Uterus (tissue), 4 donors: ENCODE data around the gene ODAM. TPM values are rescaled to one million over a fixed set of nuclear protein-coding genes. Genes with fewer than 3 reads are reported as not detected.

Experiments used
- DNase-seq, 2 donors: peaks; one replicate each; pipeline ENCODE4 v3.0.0-alpha.2; 2019 to 2020
- H3K27ac ChIP-seq, 2 donors: fragments of 200-600 bp; sonication (generic); 1 replicate in 1 of 2; 2 replicates in 1 of 2; pipeline ENCODE4 v1.5.1; 2016 to 2018
- H3K27me3 ChIP-seq, 2 donors: fragments of 200-600 bp; sonication (generic); one replicate each; pipeline ENCODE4 v1.5.1; 2018 to 2019; ENCODE audit warnings: control low read depth in 1 of 2
- H3K36me3 ChIP-seq, 2 donors: fragments of 200-600 bp; sonication (generic); one replicate each; pipeline ENCODE4 v1.5.1; 2019; ENCODE audit warnings: control low read depth in 1 of 2
- H3K4me1 ChIP-seq, 2 donors: fragments of 200-600 bp; sonication (generic); one replicate each; pipeline ENCODE4 v1.5.1; 2018 to 2019; ENCODE audit warnings: control low read depth in 1 of 2
- H3K4me3 ChIP-seq, 2 donors: fragments of 200-600 bp; sonication (generic); 1 replicate in 1 of 2; 2 replicates in 1 of 2; pipeline ENCODE4 v1.5.1; 2018 to 2019; ENCODE audit warnings: mild to moderate bottlenecking in 1 of 2
- H3K9me3 ChIP-seq, 2 donors: fragments of 200-600 bp; sonication (generic); one replicate each; pipeline ENCODE4 v1.5.1; 2019; ENCODE audit warnings: control low read depth in 1 of 2
- POLR2A ChIP-seq, 2 donors: fragments of 450-650 bp; IDR thresholded peaks; one replicate each; pipeline ENCODE4 v1.6.1; 2016; ENCODE audit warnings: antibody characterized with exemption in 2 of 2, mild to moderate bottlenecking in 1 of 2, moderate library complexity in 1 of 2
- intact Hi-C: fragments of 100-400 bp; cut with DNase I; formaldehyde crosslinking; loops from one replicate; pipeline ENCODE4 v1.15.1; 2023; ENCODE audit warnings: low total_unique reads
- total RNA-seq, 4 donors: library from RNA; depleted of rRNA in 3 of 4; stranded (reverse); fragments of >200 nt in 3 of 4; gene quantifications; one replicate each; pipeline versions ENCODE4 v1.1.0 to v1.2.4, GENCODE V29; 2014 to 2023
- TF ChIP-seq, protein P1 (sequence below), 4 experiments: fragments of 200-600 bp in 2 of 4; fragments of 450-650 bp in 2 of 4; sonication (generic) in 2 of 4; IDR thresholded peaks; one replicate each; pipeline ENCODE4 v1.5.1; 2016 to 2019; ENCODE audit warnings: antibody characterized with exemption in 4 of 4, mild to moderate bottlenecking in 2 of 4, moderate library complexity in 1 of 4
- donor health status: DM: yes; HTN: yes; CAD: no.

Gene ODAM, protein sequence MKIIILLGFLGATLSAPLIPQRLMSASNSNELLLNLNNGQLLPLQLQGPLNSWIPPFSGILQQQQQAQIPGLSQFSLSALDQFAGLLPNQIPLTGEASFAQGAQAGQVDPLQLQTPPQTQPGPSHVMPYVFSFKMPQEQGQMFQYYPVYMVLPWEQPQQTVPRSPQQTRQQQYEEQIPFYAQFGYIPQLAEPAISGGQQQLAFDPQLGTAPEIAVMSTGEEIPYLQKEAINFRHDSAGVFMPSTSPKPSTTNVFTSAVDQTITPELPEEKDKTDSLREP
- under 1 TPM in 1 of 4 donors, not detected in 3; 0.35 TPM for total RNA-seq

DNA sequence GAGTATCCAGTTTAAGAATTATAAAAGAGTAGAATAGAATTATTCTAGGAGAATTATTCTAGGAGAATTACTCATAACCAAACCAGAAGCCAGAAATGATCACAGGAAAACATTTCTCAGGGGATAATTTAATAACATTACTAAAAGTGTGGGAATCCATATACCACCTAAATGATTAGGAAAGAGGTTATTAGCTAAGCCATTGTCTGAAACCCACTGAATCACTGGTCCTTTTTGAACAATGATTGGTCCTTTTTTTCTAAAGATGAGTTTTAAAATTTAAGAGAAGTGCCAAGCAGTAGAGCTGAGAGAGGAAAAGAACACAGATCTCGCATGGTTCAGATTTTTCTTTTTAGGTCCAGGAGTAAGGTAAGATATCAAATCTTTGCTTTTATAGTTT lies at the start of gene ODAM:
Gene ODAM (plus strand): TSS at position 301 of the 400 bp plus-strand sequence. CDS start 819 bp downstream, outside the sequence.
- Histone ChIP-seq H3K4me3 (no peak within 1 kb of the TSS), H3K4me1 (no peaks in the 10 kb centered on the region), H3K9me3 (no peaks in the 10 kb centered on the region), H3K36me3 (no peaks in the 10 kb centered on the region), H3K27ac (no peak within 1 kb of the TSS), H3K27me3 (no peaks in the 10 kb centered on the region)
- intact Hi-C loops = no loop called here
- no peak for DNase-seq
- no peak for TF ChIP-seq POLR2A (IDR thresholded peaks at IDR 0.05)
- TF ChIP-seq, protein P1, sequence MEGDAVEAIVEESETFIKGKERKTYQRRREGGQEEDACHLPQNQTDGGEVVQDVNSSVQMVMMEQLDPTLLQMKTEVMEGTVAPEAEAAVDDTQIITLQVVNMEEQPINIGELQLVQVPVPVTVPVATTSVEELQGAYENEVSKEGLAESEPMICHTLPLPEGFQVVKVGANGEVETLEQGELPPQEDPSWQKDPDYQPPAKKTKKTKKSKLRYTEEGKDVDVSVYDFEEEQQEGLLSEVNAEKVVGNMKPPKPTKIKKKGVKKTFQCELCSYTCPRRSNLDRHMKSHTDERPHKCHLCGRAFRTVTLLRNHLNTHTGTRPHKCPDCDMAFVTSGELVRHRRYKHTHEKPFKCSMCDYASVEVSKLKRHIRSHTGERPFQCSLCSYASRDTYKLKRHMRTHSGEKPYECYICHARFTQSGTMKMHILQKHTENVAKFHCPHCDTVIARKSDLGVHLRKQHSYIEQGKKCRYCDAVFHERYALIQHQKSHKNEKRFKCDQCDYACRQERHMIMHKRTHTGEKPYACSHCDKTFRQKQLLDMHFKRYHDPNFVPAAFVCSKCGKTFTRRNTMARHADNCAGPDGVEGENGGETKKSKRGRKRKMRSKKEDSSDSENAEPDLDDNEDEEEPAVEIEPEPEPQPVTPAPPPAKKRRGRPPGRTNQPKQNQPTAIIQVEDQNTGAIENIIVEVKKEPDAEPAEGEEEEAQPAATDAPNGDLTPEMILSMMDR (IDR thresholded peaks at IDR 0.05) = no peak

DNA sequence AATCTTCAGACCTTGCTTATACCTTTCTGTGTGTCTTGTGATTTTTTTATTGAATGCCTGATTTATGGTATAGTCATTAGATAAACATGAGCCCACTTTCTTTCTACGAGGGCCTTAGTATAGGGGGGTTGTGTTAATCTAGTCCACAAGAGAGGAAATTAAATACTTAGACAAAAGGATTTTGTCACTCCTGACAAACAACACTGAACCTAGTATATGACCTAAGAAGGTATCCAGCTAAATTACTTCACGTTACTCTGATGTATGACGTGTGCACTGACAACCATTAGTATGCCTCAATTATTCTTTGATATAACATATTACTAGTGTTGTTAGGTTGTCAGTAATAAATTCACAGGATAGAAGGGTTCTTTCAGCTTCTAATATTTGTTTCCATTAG lies 44.3 kb upstream of the ODAM start:
- Histone ChIP-seq H3K4me1 (no peaks in the 10 kb centered on the region), H3K27me3 (no peaks in the 10 kb centered on the region), H3K4me3 (no peak overlapping the region), H3K36me3 (no peaks in the 10 kb centered on the region), H3K27ac (no peak overlapping the region), H3K9me3 (no peaks in the 10 kb centered on the region)
- DNase-seq = no peak
- intact Hi-C loops = no loop called here
- no peak for TF ChIP-seq POLR2A (IDR thresholded peaks at IDR 0.05)
- TF ChIP-seq, protein P1 (IDR thresholded peaks at IDR 0.05) = no peak

DNA sequence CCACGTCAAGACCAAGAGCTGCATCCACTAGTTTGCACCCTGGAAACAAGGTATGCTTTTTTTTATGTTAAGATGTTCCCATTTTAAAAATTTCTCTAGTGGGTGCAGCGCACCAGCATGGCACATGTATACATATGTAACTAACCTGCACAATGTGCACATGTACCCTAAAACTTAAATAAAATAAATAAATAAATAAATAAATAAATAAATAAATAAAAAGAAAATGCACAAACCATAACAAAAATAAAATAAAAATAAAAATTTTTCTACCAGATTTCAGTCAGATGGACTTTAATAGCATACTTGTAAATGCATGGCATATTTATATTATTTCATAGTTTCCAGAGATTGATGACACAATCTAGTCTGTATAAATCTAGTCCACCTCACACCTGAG lies 43.4 kb upstream of the ODAM start:
- Histone ChIP-seq H3K27me3 (no peaks in the 10 kb centered on the region), H3K27ac (no peak overlapping the region), H3K4me1 (no peaks in the 10 kb centered on the region), H3K36me3 (no peaks in the 10 kb centered on the region), H3K9me3 (no peaks in the 10 kb centered on the region), H3K4me3 (no peak overlapping the region)
- intact Hi-C loops = no loop called here
- no peak for DNase-seq
- TF ChIP-seq, protein P1 (IDR thresholded peaks at IDR 0.05) = no peak
- TF ChIP-seq POLR2A (IDR thresholded peaks at IDR 0.05) = no peak

DNA sequence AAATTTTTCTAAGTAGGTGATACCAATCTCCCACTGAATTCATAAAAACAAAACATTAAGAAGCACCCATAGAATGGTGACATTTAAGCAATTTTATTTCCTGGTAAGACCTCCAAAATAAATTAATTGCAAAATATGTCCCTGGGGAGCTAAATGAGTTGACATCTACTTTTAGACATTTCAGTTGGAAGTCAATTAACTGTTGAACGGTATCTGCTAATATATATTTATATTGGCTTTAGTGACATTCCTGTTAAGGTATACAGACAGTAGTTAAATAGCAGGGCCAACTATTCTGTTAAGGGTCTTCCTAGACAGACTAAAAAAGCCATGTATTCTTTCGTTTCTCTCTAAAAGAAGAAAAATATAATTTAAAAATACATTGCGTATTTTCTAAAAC lies 41.6 kb upstream of the ODAM start, which contains the start of gene PRR27:
Gene PRR27 (plus strand): TSS at position 301 of the 400 bp plus-strand sequence. CDS start 139 bp downstream, outside the sequence.
- no peaks in the 10 kb centered on the region for H3K9me3 ChIP-seq
- no peak within 1 kb of the TSS for H3K4me3 ChIP-seq
- DNase-seq = no peak
- TF ChIP-seq, protein P1 (IDR thresholded peaks at IDR 0.05) = no peak
- TF ChIP-seq POLR2A (IDR thresholded peaks at IDR 0.05) = no peak
- intact Hi-C loops = no loop called here
- no peak within 1 kb of the TSS for H3K27ac ChIP-seq
- H3K36me3 ChIP-seq = no peaks in the 10 kb centered on the region
- no peaks in the 10 kb centered on the region for H3K27me3 ChIP-seq
- H3K4me1 ChIP-seq = no peaks in the 10 kb centered on the region

DNA sequence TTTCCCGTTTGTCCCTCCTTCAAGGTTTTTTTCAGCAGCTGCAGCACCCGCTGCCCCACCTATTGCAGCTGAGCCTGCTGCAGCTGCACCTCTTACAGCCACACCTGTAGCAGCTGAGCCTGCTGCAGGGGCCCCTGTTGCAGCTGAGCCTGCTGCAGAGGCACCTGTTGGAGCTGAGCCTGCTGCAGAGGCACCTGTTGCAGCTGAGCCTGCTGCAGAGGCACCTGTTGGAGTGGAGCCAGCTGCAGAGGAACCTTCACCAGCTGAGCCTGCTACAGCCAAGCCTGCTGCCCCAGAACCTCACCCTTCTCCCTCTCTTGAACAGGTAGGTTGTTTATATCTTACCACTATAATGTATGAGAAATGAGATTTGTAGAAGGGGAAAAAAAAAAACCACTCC lies 36.9 kb upstream of the ODAM start:
- no peaks in the 10 kb centered on the region for H3K27me3 ChIP-seq
- TF ChIP-seq, protein P1 (IDR thresholded peaks at IDR 0.05) = no peak
- TF ChIP-seq POLR2A (IDR thresholded peaks at IDR 0.05) = no peak
- H3K36me3 ChIP-seq = no peaks in the 10 kb centered on the region
- H3K9me3 ChIP-seq = no peaks in the 10 kb centered on the region
- H3K27ac ChIP-seq = no peak overlapping the region
- no peak overlapping the region for H3K4me3 ChIP-seq
- no peak for DNase-seq
- intact Hi-C loops = no loop called here
- H3K4me1 ChIP-seq = no peaks in the 10 kb centered on the region
